K562 (cell line): ENCODE results near the gene ADTRP. TPM values are rescaled to one million over a fixed set of nuclear protein-coding genes. Genes with fewer than 3 reads are reported as not detected.

Source experiments
- MYC ChIP-seq, 2 experiments: fragments of 250-450 bp in 1 of 2; sonication (Bioruptor Pico) in 1 of 2; IDR thresholded peaks; 2 replicates each; pipeline versions ENCODE4 v1.5.1 to v1.6.1; 2012 to 2021; ENCODE audit warnings: low read depth in 2 of 2, borderline replicate concordance in 1 of 2, improper control_type of control experiment in 1 of 2, low read length in 1 of 2, mild to moderate bottlenecking in 1 of 2, moderate library complexity in 1 of 2
- ZNF318 ChIP-seq, 2 experiments: fragments of 450-650 bp; IDR thresholded peaks; 2 replicates each; pipeline ENCODE4 v1.6.1; 2016; ENCODE audit warnings: mild to moderate bottlenecking in 2 of 2, borderline replicate concordance in 1 of 2, low read depth in 1 of 2, moderate library complexity in 1 of 2
- polyA plus RNA-seq, 8 experiments: library from polyadenylated mRNA; depleted of rRNA in 4 of 8; stranded (reverse) in 5 of 8; unstranded in 3 of 8; fragments of >200 nt; fragmentation: Nextera tagmentation in 2 of 8; fragmentation: Illumina TruSeq in 1 of 8; extraction: Ambion mirVana in 2 of 8; extraction: Trizol in 1 of 8; gene quantifications; 2 replicates each; pipeline versions ENCODE4 v1.2.1 to v1.2.3, GENCODE V29; 2011 to 2014; ENCODE audit warnings: inconsistent platforms in 1 of 8, missing spikeins in 1 of 8
- total RNA-seq, 7 experiments: library from RNA; depleted of rRNA in 6 of 7; stranded (reverse); fragments of >200 nt in 6 of 7; fragmentation: Illumina TruSeq in 2 of 7; extraction: Trizol in 2 of 7; gene quantifications; 2 replicates each; pipeline versions ENCODE4 v1.2.1 to v1.2.3, GENCODE V29; 2011 to 2021; ENCODE audit warnings: low replicate concordance in 1 of 7

The ADTRP gene
- total and polyA plus RNA-seq, 9 of the 15 experiments (the other 6 are each of a cell fraction or from before 2014, with no cell fraction given) = 7.4 to 24.0 (median 13.6) TPM

- no peak for TF ChIP-seq MYC (IDR thresholded peaks at IDR 0.05; ENCODE audit: low read depth, low read length)
- TF ChIP-seq MYC (CRISPR knock-in tag; IDR thresholded peaks at IDR 0.05; ENCODE audit: borderline replicate concordance, low read depth) = no peak
- no peak for TF ChIP-seq ZNF318 (IDR thresholded peaks at IDR 0.05; ENCODE audit: borderline replicate concordance in 1 of 2, low read depth in 1 of 2)
- TF ChIP-seq, all 486 proteins: peak for 0
Measured at GRCh38 chr6:11714798-11715285, 63.8 kb downstream of the ADTRP start (continued).
